OCI-M2 (cell line): Measurements from ENCODE around the gene MGMT.

Experiments used
- DNase-seq: peaks from one replicate; lab custom pipeline; 2025; ENCODE audit not compliant: unreplicated experiment; lab: John Stamatoyannopoulos, UW

The MGMT gene

GRCh38 chr10:129678186-129678585 is 211.1 kb downstream of the MGMT start:
- no peak for DNase-seq

- DNase-seq = no peak
These were observed 212.2 kb downstream of the MGMT start for GRCh38 chr10:129679207-129679606.

GRCh38 chr10:129680661-129681344 is 213.8 kb downstream of the MGMT start:
- no peak for DNase-seq

- DNase-seq = no peak
These were observed 214.8 kb downstream of the MGMT start for GRCh38 chr10:129681856-129682255.

GRCh38 chr10:129683519-129683918 is 216.5 kb downstream of the MGMT start:
- no peak for DNase-seq

GRCh38 chr10:129683920-129684319 is 216.9 kb downstream of the MGMT start:
- DNase-seq = no peak

GRCh38 chr10:129685271-129685670 is 218.2 kb downstream of the MGMT start:
- no peak for DNase-seq

GRCh38 chr10:129689671-129690071 is 222.6 kb downstream of the MGMT start:
- DNase-seq = no peak

GRCh38 chr10:129690248-129691070 is 223.4 kb downstream of the MGMT start:
- no peak for DNase-seq

- DNase-seq = no peak
These were observed 225.7 kb downstream of the MGMT start for GRCh38 chr10:129692695-129693094.

GRCh38 chr10:129693382-129693781 is 226.3 kb downstream of the MGMT start:
- DNase-seq = no peak

GRCh38 chr10:129694184-129694583 is 227.1 kb downstream of the MGMT start:
- DNase-seq = no peak

GRCh38 chr10:129694691-129695243 is 227.7 kb downstream of the MGMT start:
- DNase-seq = no peak

GRCh38 chr10:129695671-129696070 is 228.6 kb downstream of the MGMT start:
- DNase-seq = no peak

- DNase-seq = no peak
These were observed 229.6 kb downstream of the MGMT start for GRCh38 chr10:129696636-129697035.

GRCh38 chr10:129697463-129698247 is 230.6 kb downstream of the MGMT start:
- no peak for DNase-seq

GRCh38 chr10:129699722-129700340 is 232.8 kb downstream of the MGMT start:
- no peak for DNase-seq

- DNase-seq = no peak
These were observed 235.6 kb downstream of the MGMT start for GRCh38 chr10:129702605-129703004.

- DNase-seq = no peak
These were observed 236.5 kb downstream of the MGMT start for GRCh38 chr10:129703287-129704137.

GRCh38 chr10:129704225-129704624 is 237.2 kb downstream of the MGMT start:
- no peak for DNase-seq
